ENCODE data around the gene CRIP3.

CRIP3 gene

GRCh38 chr6:43286980-43287716, 21.5 kb downstream of the CRIP3 start:
- Histone ChIP-seq H3K4me3 (ENCODE audit: low read depth, low read length) (no peak overlapping the region), H3K27ac (ENCODE audit: extremely low read depth, low read depth, low read length) (no peak overlapping the region), H3K4me1 (ENCODE audit: control insufficient read depth, insufficient read depth, low read length) (no peaks in the 10 kb centered on the region), H3K36me3 (ENCODE audit: control insufficient read depth in 2 of 2, insufficient read depth in 1 of 2, low read length in 2 of 2) (no peaks in the 10 kb centered on the region), H3K9me3 (ENCODE audit: control insufficient read depth, insufficient read depth, low read depth, low read length) (no peaks in the 10 kb centered on the region)
- ChIA-PET POLR2A (no interaction called here), CTCF (interaction anchor here (0.6 to 2.2 kb wide), 11 partner anchors 8 to 220 kb away, joined by 3 to 9 read pairs (median 3); partner anchors contain the start of genes DNPH1 and PTK7)
- no peak for TF ChIP-seq ZNF398 (tag by site-specific recombination; IDR thresholded peaks at IDR 0.05)
- no peak for TF ChIP-seq ZSCAN18 (tag by site-specific recombination; IDR thresholded peaks at IDR 0.05)
- no peak for TF ChIP-seq GFI1B (tag by site-specific recombination; IDR thresholded peaks at IDR 0.05)
- no peak for TF ChIP-seq ZNF423 (tag by site-specific recombination; IDR thresholded peaks at IDR 0.05)
- TF ChIP-seq ZIC2 (tag by site-specific recombination; IDR thresholded peaks at IDR 0.05), result peak; percentile 43
- no peak for TF ChIP-seq ZNF324 (tag by site-specific recombination; IDR thresholded peaks at IDR 0.05)

- ChIA-PET CTCF (interaction anchor here (0.6 to 2.2 kb wide), 10 partner anchors 9 to 220 kb away, joined by 3 to 9 read pairs (median 3); partner anchors contain the start of genes DNPH1 and PTK7), POLR2A (no interaction called here)
- H3K4me3 ChIP-seq (ENCODE audit: low read depth, low read length), result no peak overlapping the region
- no peaks in the 10 kb centered on the region for H3K4me1 ChIP-seq (ENCODE audit: control insufficient read depth, insufficient read depth, low read length)
- no peaks in the 10 kb centered on the region for H3K36me3 ChIP-seq (ENCODE audit: control insufficient read depth in 2 of 2, insufficient read depth in 1 of 2, low read length in 2 of 2)
- TF ChIP-seq HOXA7 (CRISPR knock-in tag; IDR thresholded peaks at IDR 0.05; ENCODE audit: borderline replicate concordance), result no peak
- H3K9me3 ChIP-seq (ENCODE audit: control insufficient read depth, insufficient read depth, low read depth, low read length), result no peaks in the 10 kb centered on the region
- no peak overlapping the region for H3K27ac ChIP-seq (ENCODE audit: extremely low read depth, low read depth, low read length)
Observed at GRCh38 chr6:43286456-43286979, 22.1 kb downstream of the CRIP3 start.

GRCh38 chr6:43285832-43286231, 22.8 kb downstream of the CRIP3 start:
- no peaks in the 10 kb centered on the region for H3K9me3 ChIP-seq (ENCODE audit: control insufficient read depth, insufficient read depth, low read depth, low read length)
- H3K4me1 ChIP-seq (ENCODE audit: control insufficient read depth, insufficient read depth, low read length), result no peaks in the 10 kb centered on the region
- ChIA-PET POLR2A (no interaction called here), CTCF (no interaction called here)
- TF ChIP-seq ZFHX2 (tag by site-specific recombination; conservative IDR thresholded peaks at IDR 0.05) (peak; percentile 20; the same call in 1 of the 2 replicates), ZNF391 (tag by site-specific recombination; IDR thresholded peaks at IDR 0.05; ENCODE audit: borderline replicate concordance, low read depth) (no peak), OSR2 (tag by site-specific recombination; IDR thresholded peaks at IDR 0.05) (no peak), ZNF404 (tag by site-specific recombination; IDR thresholded peaks at IDR 0.05) (no peak), ZFP3 (tag by site-specific recombination; IDR thresholded peaks at IDR 0.05; ENCODE audit: low read depth) (no peak), ZSCAN18 (tag by site-specific recombination; IDR thresholded peaks at IDR 0.05) (no peak), EGR2 (tag by site-specific recombination; IDR thresholded peaks at IDR 0.05; ENCODE audit: low read depth) (peak; percentile 43; the same call in 1 of the 2 replicates), ZNF585B (tag by site-specific recombination; IDR thresholded peaks at IDR 0.05) (no peak), CTCF (tag by site-specific recombination; IDR thresholded peaks at IDR 0.05) (no peak), ZBTB44 (tag by site-specific recombination; IDR thresholded peaks at IDR 0.05) (no peak), KLF17 (tag by site-specific recombination; IDR thresholded peaks at IDR 0.05) (no peak), ZNF112 (tag by site-specific recombination; IDR thresholded peaks at IDR 0.05) (no peak)
- no peak overlapping the region for H3K27ac ChIP-seq (ENCODE audit: extremely low read depth, low read depth, low read length)
- H3K36me3 ChIP-seq (ENCODE audit: control insufficient read depth in 2 of 2, insufficient read depth in 1 of 2, low read length in 2 of 2), result no peaks in the 10 kb centered on the region
- no peak overlapping the region for H3K4me3 ChIP-seq (ENCODE audit: low read depth, low read length)
